ENCODE data around the gene TPR.
"Not testable (repeated sequence)": the region's sequence is repeated elsewhere in the genome, so short reads cannot be mapped to it uniquely, and the experiment has no call there.

TPR gene

DNA sequence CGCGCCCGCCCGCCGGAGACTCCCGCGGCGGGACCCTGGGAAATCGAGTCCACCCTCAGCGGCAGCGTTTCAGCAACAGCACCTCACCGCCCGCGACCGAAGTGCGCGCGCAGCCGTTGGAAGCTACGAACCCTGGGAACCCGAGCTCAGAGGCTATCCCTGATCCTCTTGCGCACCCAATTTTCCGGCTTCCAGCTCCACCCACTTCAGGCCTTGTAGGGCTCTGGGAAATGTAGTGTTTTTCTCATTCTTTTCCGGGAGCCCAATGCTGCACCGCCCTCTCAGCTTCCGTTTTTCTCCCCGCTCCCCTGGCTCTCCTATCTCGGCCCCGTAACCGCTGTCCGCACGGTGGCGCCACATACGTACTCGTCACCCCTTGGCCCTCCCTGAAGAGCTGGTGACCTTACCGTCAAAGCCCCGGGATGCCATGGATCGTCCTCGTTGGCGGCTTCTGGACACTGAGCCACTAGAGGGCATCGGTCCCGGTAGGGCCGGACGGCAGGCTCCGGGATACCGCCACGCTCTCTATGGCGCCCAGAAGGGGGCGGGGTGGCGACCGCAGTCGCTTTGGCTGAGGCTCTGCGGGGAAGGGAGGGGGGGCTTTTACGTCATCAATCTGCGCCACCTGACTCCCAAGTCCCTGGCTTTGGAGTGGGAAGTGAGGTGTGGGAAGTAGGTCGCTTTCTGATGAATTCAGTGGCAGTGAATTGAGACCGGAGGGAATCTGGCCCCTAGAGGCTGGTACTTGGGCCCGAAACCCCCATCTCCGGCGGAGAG lies at the start of gene TPR, which contains the start of gene ODR4:
Gene TPR (minus strand): TSS at position 102 of the 777 bp plus-strand sequence. CDS start 225 bp downstream, outside the sequence.
Gene ODR4 (plus strand): TSS at position 687 of the 777 bp plus-strand sequence. CDS start 3,948 bp downstream, outside the sequence.
- DNase-seq: peak; percentile 99

GRCh38 chr1:186424539-186424938 lies 49.5 kb upstream of the TPR start:
- DNase-seq: no peak

DNA sequence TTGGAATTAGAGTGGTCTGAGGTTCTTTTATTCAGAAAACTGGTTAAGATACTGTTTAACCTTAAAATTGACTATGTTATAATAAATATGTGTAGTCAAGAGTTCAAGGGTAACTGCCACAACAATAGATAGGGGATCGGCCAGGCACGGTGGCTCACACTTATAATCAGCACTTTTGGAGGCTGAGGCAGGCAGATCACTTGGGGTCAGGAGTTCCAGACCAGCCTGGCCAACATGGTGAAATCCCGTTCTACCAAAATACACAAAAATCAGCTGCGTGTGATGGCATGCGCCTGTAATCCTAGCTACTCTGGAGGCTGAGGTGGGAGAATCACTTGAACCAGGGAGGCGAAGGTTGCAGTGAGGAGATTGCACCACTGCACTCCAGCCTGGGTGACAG lies 46.4 kb upstream of the TPR start:
- no peak for DNase-seq

- DNase-seq: no peak
Measured at GRCh38 chr1:186420923-186421322, 45.9 kb upstream of the TPR start.

DNA sequence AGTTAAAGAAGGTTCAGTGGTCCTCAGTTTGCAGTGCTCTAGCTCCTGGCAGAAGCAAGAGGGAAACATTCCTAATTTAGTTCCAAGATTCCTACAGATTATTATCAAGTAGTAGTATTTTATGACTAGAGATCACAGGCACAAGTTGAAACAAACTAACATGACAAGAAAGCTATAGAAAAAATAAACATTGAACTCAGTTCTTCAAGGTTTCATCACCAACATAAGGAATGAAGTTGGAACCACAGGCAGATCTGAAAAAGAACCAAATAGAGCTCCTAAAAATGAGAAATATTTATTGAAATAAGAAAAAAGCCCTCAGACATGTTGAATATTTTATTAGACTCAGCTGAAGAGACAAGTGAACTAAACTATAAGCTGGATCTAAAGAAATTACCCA lies 45.3 kb upstream of the TPR start:
- DNase-seq: no peak

DNA sequence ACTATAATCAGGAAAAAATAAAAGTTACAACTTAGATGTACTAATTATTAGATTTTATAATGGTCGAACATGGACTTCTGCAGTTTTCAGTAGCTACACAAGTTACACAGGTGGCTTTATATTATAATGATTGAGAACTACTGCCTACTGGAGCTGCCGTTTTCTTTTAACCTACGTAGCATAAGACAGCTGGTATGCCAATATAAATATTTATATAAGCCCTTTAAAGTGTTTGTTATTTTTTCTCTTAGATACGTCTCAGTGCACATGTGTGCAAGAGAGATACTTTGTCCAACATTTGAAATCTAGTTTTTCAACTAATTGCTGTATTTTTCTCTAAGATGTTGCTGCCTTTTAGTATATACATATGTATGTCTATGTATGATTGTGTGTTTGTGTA lies 43.5 kb upstream of the TPR start:
- no peak for DNase-seq

GRCh38 chr1:186413319-186413718 lies 38.3 kb upstream of the TPR start:
- DNase-seq: no peak

GRCh38 chr1:186409091-186409490 lies 34.0 kb upstream of the TPR start:
- DNase-seq: no peak

DNA sequence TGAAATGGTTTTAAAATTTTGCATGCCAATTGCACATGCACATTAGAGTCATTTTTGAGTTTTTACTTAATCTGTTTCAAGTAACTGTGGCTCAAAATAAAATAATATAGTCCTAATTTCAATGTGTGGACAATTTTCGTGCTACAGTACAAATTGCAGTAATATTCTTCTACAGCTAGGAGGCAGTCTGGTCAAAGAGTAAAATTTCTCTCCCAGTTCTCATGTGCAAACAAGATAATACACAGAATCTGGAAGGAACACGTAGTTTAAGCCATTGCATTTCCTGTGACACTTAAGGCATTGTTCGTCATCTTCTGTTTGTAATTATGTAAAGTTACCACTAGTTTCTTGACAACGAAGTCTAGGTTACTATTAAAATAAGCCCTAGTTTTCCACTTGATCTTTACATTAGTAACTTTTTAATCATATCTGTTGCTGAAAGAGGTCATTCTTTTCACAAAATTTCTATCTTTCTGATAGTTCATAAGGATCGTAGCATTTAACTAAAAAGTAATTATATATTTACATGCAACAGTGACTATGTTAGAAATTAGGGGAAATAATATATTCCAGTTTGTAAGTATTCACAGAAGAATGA lies 29.5 kb upstream of the TPR start:
- peak; percentile 44 for DNase-seq

- DNase-seq: no peak
Measured at GRCh38 chr1:186403632-186404031, 28.6 kb upstream of the TPR start.

DNA sequence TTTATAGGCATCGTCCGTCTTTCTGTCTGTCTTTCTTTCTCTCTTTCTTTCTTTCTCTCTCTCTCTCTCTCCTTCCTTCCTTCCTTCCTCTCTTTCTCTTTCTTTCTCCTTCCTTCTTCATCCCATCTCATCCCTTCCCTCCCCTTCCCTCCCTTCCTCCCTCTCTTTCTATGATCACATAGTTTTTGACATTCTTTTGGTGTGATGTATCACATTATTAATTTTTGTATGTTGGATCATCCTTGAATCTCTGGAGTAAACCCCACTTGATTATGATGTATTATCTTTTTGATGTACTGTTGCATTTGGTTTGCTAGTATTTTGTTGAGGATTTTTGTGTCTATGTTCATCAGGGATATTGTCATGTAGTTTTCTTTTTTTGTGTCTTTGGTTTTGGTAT lies 26.4 kb upstream of the TPR start:
- not testable (repeated sequence) for DNase-seq

DNA sequence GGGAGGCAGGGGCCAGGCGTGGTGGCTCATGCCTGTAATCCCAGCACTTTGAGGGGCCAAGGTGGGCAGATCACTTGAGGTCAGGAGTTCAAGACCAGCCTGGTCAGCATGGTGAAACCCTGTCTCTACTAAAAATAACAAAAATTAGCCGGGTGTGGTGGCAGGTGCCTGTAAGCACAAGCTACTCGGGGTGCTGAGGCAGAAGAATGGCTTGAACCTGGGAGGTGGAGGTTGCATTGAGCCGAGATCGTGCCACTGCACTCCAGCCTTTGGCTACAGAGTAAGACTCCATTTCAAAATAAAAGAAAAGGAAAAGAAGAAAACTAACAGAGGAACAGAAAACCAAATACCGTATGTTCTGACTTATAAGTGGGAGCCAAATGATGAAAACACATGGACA lies 17.7 kb upstream of the TPR start:
- not testable (repeated sequence) for DNase-seq

GRCh38 chr1:186391841-186392240 lies 16.8 kb upstream of the TPR start:
- DNase-seq: no peak

DNA sequence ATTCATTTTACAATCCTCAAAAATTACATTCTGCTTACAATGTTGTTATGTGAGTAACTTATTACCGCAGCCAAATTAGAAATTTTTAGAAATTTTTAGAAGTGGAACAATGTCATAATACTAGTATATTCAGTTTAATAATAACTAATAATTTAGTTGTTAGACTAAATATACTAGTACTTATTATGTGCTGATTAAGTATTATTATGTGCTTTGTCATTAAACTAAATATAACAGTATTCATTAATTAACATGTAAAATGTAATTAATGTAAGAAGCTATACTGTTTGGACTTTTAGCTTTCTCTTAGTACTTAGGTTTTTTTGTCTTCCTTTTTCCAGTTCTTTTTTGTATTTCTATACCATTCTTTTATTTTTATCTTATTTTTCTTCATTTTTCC lies 15.9 kb upstream of the TPR start:
- DNase-seq: no peak

DNA sequence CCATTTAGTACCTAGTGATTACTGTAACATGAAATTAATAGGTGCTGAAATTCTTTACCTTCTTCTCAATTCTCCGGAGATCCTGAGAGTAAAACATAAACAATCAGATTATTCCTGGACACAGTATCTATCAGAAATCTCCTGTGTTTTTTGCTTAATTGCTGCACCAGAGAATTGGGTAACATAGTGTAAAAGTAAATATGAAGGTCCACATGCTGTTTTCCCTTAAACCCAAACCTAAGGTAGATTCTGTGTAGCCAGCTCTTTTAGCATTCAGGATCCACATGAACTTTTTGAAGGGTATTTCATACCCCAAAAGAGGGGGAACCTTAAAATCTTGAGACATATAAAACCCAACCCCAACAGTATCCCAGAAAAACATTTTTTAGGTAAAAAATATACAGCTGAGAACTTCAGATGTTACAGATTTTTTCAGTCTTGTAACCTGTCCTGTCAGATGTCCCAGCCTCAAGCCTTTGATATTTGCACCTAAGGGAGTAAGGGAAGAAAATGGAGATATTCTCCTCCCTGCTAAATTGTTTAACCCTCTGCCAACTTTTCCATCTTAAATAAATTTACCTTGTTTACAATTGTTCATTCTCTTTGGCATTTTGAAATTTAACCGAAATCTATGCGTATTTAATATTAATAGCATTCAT lies 11.8 kb upstream of the TPR start:
- no peak for DNase-seq

GRCh38 chr1:186375929-186376319 lies 871 bp upstream of the TPR start:
- no peak for DNase-seq

GRCh38 chr1:186374303-186375151 lies 526 bp downstream of the TPR start:
- DNase-seq: no peak

DNA sequence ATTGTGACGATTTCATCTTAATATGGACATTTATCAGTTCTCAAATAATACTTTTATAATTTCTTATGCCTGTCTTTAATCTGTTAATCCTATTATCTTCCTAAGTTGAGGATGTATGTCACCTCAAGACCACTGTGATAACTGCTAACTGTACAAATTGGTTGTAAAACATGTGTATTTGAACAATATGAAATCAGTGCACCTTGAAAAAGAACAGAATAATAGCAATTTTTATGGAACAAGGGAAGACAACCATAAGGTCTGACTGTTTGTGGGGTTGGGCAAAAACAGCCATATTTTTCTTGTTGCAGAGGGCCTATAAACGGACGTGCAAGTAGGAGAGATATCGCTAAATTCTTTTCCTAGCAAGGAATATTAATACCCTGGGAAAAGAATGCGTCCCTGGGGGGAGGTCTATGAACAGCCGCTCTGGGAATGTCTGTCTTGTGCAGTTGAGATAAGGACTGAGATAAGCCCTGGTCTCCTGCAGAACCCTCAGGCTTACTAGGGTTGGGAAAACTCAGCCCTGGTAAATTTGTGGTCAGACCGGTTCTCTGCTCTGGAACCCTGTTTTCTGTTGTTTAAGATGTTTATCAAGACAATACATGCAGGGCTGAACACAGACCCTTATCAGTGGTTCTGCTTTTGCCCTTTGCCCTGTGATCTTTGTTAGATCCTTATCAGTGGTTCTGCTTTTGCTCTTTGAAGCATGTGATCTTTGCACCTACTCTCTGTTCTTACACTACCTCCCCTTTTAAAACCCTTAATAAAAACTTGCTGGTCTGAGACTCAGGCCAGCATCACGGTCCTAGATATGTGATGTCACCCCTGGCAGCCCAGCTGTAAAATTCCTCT lies 27.0 kb downstream of the TPR start:
- DNase-seq: not testable (repeated sequence)

GRCh38 chr1:186340772-186341171 lies 34.3 kb downstream of the TPR start:
- no peak for DNase-seq

DNA sequence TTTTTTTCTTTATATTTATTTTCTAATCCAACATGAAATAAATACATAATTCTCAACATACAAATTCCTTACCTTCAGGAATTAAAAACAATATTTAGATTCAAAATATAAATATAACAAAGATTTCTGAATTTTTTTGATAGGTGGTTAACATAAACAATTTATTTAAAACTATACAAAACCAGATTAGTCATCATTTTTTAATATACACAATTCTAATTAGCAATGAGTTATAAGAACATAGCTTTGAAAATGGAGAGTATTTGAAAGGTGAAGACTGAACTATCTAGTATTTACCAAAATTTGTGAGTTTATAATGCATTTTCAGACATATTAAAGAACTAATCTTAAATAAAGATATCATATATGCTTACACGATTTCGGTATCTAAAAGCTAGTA lies 37.5 kb downstream of the TPR start:
- DNase-seq: no peak

- no peak for DNase-seq
Measured at GRCh38 chr1:186330758-186331157, 44.3 kb downstream of the TPR start.

DNA sequence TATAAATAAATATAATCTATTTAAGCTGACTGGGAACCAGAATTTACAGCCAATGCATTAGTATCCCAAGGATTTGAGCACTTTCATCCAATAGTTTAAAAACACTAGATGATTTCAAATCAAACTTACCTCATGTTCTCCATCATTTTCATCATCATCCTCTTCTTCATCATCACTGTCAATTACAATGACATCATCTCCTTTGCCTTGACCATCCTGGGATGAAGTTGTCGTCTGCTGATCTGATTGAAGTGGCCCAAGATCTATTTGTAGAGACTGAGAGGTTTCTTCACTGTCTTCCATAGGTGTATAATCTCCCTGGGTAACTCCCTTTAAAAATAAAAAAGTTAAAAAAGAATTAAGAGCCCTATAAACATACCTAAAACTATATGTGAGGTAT lies 47.7 kb downstream of the TPR start:
- DNase-seq: no peak

Measured in NCI-H2227 treated with DMSO at 0.1 percent for 48 hours (cell line).